ENCODE data around the gene KDM4E. TPM values are rescaled to one million over a fixed set of nuclear protein-coding genes. Genes with fewer than 3 reads are reported as not detected.
"Not testable (repeated sequence)": the region's sequence is repeated elsewhere in the genome, so short reads cannot be mapped to it uniquely, and the experiment has no call there.

The KDM4E gene
- not detected for total RNA-seq

DNA sequence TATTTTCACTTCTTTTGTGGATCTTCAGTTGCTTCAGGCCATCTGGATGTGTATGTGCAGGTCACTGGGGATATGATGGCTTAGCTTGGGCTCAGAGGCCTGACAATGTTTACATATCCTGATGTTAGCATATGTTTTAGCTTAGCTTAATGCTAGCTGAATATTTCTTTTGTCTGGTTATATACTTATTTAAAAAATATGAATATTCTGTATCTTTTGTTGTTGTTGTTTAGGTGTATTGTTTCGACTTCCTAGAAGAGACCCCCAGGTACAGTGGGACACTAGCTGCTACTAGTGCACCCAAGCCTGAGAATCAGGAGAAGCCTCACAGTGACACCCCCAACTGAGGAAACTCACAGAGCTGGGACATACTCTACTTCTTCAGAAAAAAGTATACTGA is at the start of gene KDM4E:
TSS of gene KDM4E (plus strand) at position 301 of the 400 bp plus-strand sequence. CDS start 300 bp downstream, outside the sequence.
- H3K27me3 Mint-ChIP-seq (ENCODE audit: low read depth): no peaks in the 10 kb centered on the region
- no peak within 1 kb of the TSS for H3K4me3 Mint-ChIP-seq
- DNase-seq (no peak), ATAC-seq (replicated peaks in 1 of 2) (no peak)
- no peaks in the 10 kb centered on the region for H3K9me3 Mint-ChIP-seq
- no peak within 1 kb of the TSS for H3K27ac Mint-ChIP-seq
- H3K36me3 Mint-ChIP-seq (ENCODE audit: insufficient read depth in 2 of 2): no peaks in the 10 kb centered on the region
- no peaks in the 10 kb centered on the region for H3K4me1 Mint-ChIP-seq (ENCODE audit: low read depth)

DNA sequence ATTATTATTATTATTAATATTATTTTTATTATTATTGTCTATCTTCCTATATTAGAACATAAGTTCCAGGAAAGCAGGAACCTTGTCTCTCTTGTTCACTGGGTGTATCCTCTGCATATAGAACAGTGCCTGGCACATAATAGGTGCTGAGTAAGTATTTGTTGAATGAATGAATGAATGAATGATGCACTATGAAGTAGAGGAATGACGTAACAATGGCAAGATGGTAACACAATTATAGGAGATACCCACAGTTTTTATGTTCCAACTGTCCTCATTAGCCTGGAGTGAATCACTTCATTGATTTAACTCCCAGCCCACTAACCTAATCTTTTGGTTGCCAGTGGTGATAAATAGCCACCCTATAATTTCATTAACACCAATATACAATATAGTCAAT is 49.5 kb upstream of the KDM4E start:
- H3K36me3 Mint-ChIP-seq (ENCODE audit: insufficient read depth in 2 of 2): peaks cover 5 to 10% of the 10 kb centered on the region in 2 donors
- H3K4me3 Mint-ChIP-seq: peak overlapping the region in 1 of 2 donors; percentile 3
- ATAC-seq (replicated peaks in 1 of 2): no peak
- DNase-seq: no peak
- no peaks in the 10 kb centered on the region for H3K9me3 Mint-ChIP-seq
- H3K27ac Mint-ChIP-seq: peak overlapping the region; percentile 1
- no peaks in the 10 kb centered on the region for H3K27me3 Mint-ChIP-seq (ENCODE audit: low read depth)
- H3K4me1 Mint-ChIP-seq (ENCODE audit: low read depth): peaks cover 16% of the 10 kb centered on the region

DNA sequence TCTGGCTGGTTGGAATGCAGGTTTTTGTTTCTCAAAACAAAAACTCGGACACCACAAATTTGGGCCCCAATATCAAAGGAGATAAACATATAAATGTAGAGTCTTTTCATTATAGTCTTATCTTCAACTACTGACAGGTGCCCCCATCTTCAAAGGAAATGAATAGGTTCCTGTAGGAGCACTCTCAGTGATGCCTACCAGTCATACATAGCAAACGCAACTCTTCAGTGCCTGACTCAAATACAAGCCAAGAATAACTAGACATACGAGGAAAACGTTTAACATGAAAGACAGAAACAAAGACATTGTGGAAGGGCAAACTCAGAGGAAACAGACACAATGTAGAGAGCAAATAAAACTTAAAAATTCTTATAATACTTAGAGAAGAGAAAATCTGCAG is 37.7 kb upstream of the KDM4E start:
- no peak overlapping the region for H3K4me3 Mint-ChIP-seq
- no peak overlapping the region for H3K27ac Mint-ChIP-seq
- H3K27me3 Mint-ChIP-seq (ENCODE audit: low read depth): peaks cover 24% of the 10 kb centered on the region
- H3K9me3 Mint-ChIP-seq: no peaks in the 10 kb centered on the region
- peaks cover 0 to 2% of the 10 kb centered on the region in 2 donors for H3K36me3 Mint-ChIP-seq (ENCODE audit: insufficient read depth in 2 of 2)
- peak in 1 of 2 donors; percentile 53 for ATAC-seq (replicated peaks in 1 of 2)
- no peak for DNase-seq
- no peaks in the 10 kb centered on the region for H3K4me1 Mint-ChIP-seq (ENCODE audit: low read depth)

DNA sequence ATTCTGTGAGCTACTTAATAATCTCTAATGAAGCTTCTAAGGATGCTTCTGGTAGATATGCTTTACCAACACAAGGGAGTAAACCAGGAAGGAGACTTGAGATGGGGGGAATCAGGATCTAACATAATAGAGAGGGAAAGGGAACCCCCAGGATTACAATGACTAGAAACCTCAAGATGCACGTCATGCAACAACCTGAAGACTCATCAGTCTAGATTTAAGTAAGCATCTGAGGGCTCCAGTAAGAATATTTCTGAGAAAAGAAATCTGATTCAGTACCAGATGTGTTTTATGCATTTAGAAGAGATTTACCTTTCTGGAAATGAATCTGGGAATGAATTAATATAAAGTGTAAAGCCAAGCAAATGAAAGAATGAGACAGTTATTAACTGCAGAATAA is 36.3 kb upstream of the KDM4E start:
- DNase-seq: no peak
- Mint-ChIP-seq H3K27me3 (ENCODE audit: low read depth) (peaks cover 24% of the 10 kb centered on the region), H3K36me3 (ENCODE audit: insufficient read depth in 2 of 2) (no peaks in the 10 kb centered on the region), H3K4me3 (peak overlapping the region in 1 of 2 donors; percentile 47), H3K27ac (peak overlapping the region; percentile 88), H3K9me3 (no peaks in the 10 kb centered on the region), H3K4me1 (ENCODE audit: low read depth) (no peaks in the 10 kb centered on the region)
- ATAC-seq (replicated peaks in 1 of 2): peak in 1 of 2 donors; percentile 89

DNA sequence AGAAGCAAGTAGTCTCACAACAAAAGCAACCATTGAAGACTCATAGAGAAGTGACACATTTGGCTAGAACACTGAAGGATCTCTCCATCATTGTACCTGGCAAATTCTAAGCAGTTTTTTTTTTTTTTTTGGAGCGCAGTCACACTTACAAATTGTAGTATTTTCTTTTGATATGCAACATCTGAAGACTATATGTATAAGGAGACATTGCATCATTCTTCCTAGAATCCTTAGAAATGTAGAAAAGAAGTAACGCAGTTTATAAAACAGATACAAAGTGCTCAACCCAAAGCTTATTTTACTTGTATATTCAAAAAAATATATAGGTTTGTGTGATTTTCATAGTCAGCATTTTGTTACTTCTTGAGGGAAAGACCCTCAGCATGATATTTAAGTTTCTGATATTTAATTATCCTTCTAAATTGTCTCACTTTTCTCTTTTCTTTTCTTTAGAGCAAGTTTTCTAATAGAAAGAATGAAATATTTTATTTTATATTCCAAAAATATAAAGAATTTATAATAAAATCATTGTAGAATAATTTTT is 31.6 kb upstream of the KDM4E start:
- Mint-ChIP-seq H3K9me3 (no peaks in the 10 kb centered on the region), H3K36me3 (ENCODE audit: insufficient read depth in 2 of 2) (no peaks in the 10 kb centered on the region)
- ATAC-seq (replicated peaks in 1 of 2): no peak

DNA sequence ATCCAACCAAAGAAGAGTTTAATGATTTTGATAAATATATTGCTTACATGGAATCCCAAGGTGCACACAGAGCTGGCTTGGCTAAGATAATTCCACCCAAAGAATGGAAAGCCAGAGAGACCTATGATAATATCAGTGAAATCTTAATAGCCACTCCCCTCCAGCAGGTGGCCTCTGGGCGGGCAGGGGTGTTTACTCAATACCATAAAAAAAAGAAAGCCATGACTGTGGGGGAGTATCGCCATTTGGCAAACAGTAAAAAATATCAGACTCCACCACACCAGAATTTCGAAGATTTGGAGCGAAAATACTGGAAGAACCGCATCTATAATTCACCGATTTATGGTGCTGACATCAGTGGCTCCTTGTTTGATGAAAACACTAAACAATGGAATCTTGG is 27.6 kb upstream of the KDM4E start:
- no peaks in the 10 kb centered on the region for H3K9me3 Mint-ChIP-seq
- ATAC-seq (replicated peaks in 1 of 2): no peak
- no peak overlapping the region for H3K27ac Mint-ChIP-seq
- no peaks in the 10 kb centered on the region for H3K36me3 Mint-ChIP-seq (ENCODE audit: insufficient read depth in 2 of 2)
- H3K27me3 Mint-ChIP-seq (ENCODE audit: low read depth): no peaks in the 10 kb centered on the region
- no peaks in the 10 kb centered on the region for H3K4me1 Mint-ChIP-seq (ENCODE audit: low read depth)
- H3K4me3 Mint-ChIP-seq: no peak overlapping the region
- no peak for DNase-seq

More for the DNA sequence above, 31.6 kb upstream of the KDM4E start:
- no peak for DNase-seq
- Mint-ChIP-seq H3K4me1 (ENCODE audit: low read depth) (no peaks in the 10 kb centered on the region), H3K4me3 (no peak overlapping the region), H3K27me3 (ENCODE audit: low read depth) (peaks cover 10% of the 10 kb centered on the region), H3K27ac (no peak overlapping the region)

DNA sequence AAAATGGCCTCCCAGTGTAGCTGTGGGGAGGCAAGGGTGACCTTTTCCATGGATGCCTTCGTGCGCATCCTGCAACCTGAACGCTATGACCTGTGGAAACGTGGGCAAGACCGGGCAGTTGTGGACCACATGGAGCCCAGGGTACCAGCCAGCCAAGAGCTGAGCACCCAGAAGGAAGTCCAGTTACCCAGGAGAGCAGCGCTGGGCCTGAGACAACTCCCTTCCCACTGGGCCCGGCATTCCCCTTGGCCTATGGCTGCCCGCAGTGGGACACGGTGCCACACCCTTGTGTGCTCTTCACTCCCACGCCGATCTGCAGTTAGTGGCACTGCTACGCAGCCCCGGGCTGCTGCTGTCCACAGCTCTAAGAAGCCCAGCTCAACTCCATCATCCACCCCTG is 26.8 kb upstream of the KDM4E start:
- Mint-ChIP-seq H3K9me3 (no peaks in the 10 kb centered on the region), H3K4me1 (ENCODE audit: low read depth) (no peaks in the 10 kb centered on the region), H3K36me3 (ENCODE audit: insufficient read depth in 2 of 2) (no peaks in the 10 kb centered on the region), H3K27me3 (ENCODE audit: low read depth) (no peaks in the 10 kb centered on the region), H3K4me3 (no peak overlapping the region), H3K27ac (no peak overlapping the region)
- ATAC-seq (replicated peaks in 1 of 2): no peak
- no peak for DNase-seq

DNA sequence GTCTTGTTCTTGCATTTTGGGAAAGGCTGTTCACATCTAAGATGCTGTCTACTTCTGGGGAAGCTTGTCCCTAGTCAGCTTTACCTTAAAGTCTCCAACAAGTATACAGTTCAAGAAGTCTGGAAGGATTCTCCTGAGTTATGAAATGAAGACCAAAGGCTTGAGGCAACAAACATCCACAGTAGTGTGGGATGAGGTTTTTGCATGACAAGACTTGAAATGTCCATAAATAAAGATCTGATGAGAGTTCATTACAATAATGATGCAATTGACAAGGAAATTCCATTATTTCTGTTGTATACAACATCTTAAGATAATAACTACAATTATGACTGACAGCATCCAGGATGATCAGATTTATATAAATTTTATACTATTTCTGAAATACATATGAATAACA is 21.3 kb upstream of the KDM4E start:
- Mint-ChIP-seq H3K36me3 (ENCODE audit: insufficient read depth in 2 of 2) (no peaks in the 10 kb centered on the region), H3K27me3 (ENCODE audit: low read depth) (peaks cover 5% of the 10 kb centered on the region), H3K4me1 (ENCODE audit: low read depth) (no peaks in the 10 kb centered on the region), H3K27ac (no peak overlapping the region), H3K4me3 (no peak overlapping the region), H3K9me3 (no peaks in the 10 kb centered on the region)
- ATAC-seq (replicated peaks in 1 of 2) (no peak), DNase-seq (no peak)

DNA sequence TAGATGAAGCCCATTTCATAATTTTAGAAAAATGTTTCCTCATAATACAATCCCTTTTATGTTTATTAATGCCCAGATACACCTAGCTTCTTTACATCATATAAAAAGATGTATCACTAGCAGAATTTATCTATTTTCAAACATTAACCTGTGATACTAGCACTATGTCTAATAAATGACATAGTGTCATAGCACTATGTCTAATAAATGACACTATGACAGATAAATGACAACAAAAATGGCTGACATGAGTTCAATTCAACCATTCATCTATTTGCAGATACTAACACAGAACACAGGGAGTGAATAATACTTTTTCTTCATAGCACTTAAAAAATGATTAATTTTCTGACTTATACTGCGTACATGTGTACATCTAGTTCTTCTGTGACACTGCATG is 19.4 kb upstream of the KDM4E start:
- Mint-ChIP-seq H3K27me3 (ENCODE audit: low read depth) (peaks cover 19% of the 10 kb centered on the region), H3K27ac (peak overlapping the region; percentile 64), H3K9me3 (no peaks in the 10 kb centered on the region), H3K4me1 (ENCODE audit: low read depth) (no peaks in the 10 kb centered on the region), H3K4me3 (no peak overlapping the region), H3K36me3 (ENCODE audit: insufficient read depth in 2 of 2) (no peaks in the 10 kb centered on the region)
- DNase-seq: no peak
- ATAC-seq (replicated peaks in 1 of 2): no peak

DNA sequence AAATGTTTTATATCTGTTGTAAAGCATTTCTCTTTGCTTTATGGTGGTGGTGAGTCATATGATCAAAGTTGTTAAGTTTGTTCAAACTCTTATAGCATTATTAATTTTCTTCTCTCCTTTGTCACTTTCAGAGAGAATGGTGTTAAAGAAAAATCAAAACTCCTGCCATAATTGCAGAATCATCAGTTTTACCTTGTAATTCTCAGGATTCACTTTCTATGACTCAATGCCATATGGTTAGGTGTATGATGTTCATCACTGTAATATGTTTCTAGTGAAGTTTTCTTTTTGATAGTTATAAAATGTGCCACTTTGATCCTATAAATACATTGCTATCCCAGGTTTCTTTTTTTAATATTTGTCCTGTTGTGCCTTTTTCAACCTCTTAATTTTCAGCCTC is 13.7 kb upstream of the KDM4E start:
- H3K36me3 Mint-ChIP-seq (ENCODE audit: insufficient read depth in 2 of 2): no peaks in the 10 kb centered on the region
- H3K27me3 Mint-ChIP-seq (ENCODE audit: low read depth): peaks cover 19% of the 10 kb centered on the region
- H3K4me1 Mint-ChIP-seq (ENCODE audit: low read depth): no peaks in the 10 kb centered on the region
- DNase-seq (no peak), ATAC-seq (replicated peaks in 1 of 2) (no peak)
- no peak overlapping the region for H3K27ac Mint-ChIP-seq
- no peak overlapping the region for H3K4me3 Mint-ChIP-seq
- no peaks in the 10 kb centered on the region for H3K9me3 Mint-ChIP-seq

DNA sequence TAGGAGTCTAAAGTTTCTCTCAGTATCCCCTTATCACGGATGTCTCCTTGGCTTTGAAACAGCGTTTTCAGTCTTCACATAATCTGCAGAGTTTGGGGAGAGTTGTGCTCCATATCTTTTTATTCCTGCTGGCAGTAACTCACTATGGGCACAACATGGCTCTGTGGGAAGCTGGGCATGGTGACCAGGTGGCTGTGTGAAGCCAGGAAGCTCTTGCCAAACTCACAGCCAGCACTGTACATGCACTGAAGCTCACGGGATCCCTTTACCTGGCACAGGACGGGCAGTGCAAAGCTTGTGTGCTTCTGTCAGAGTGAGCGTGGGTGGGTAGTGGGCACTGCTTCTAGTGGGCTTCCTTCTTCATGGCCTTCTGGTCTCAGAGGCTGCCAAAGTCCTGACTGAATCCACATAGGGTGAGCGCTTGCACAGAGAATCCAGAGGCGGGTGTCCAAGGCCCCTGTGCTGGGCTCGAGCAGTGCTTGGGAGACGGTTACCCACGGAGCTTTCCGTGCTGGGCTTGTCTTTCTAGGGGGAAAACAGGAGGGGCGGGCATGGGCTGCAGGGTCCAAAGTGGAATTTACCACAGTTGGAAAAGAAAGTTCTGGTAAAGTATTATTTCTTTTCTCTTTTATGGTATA is 10.8 kb upstream of the KDM4E start:
- peaks cover 14% of the 10 kb centered on the region for H3K27me3 Mint-ChIP-seq (ENCODE audit: low read depth)
- no peaks in the 10 kb centered on the region for H3K4me1 Mint-ChIP-seq (ENCODE audit: low read depth)
- DNase-seq: no peak
- H3K36me3 Mint-ChIP-seq (ENCODE audit: insufficient read depth in 2 of 2): no peaks in the 10 kb centered on the region
- no peak for ATAC-seq (replicated peaks in 1 of 2)
- H3K4me3 Mint-ChIP-seq: no peak overlapping the region
- no peaks in the 10 kb centered on the region for H3K9me3 Mint-ChIP-seq
- H3K27ac Mint-ChIP-seq: no peak overlapping the region

DNA sequence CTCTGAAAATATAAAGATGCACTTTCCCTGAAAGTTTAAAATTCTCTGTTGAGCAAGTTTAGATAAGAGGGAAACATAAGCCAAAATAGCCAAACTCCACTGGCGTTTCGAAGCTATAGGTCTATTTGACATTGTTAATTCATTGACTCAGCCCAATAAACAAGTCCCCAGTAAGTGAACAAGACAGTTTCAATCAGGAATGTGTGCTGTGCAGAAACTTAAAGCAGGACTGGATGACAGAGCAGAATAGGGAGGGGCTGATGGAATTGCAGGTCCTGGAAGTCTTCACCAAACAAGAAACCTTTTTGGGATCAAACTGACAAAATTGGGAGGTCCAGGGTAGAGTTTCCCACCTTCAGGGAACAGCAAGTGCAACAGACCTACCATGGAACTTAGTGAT is 8.9 kb upstream of the KDM4E start:
- no peak overlapping the region for H3K27ac Mint-ChIP-seq
- no peaks in the 10 kb centered on the region for H3K36me3 Mint-ChIP-seq (ENCODE audit: insufficient read depth in 2 of 2)
- peaks cover 5% of the 10 kb centered on the region for H3K27me3 Mint-ChIP-seq (ENCODE audit: low read depth)
- H3K4me3 Mint-ChIP-seq: no peak overlapping the region
- no peak for ATAC-seq (replicated peaks in 1 of 2)
- no peaks in the 10 kb centered on the region for H3K4me1 Mint-ChIP-seq (ENCODE audit: low read depth)
- no peak for DNase-seq
- H3K9me3 Mint-ChIP-seq: no peaks in the 10 kb centered on the region

DNA sequence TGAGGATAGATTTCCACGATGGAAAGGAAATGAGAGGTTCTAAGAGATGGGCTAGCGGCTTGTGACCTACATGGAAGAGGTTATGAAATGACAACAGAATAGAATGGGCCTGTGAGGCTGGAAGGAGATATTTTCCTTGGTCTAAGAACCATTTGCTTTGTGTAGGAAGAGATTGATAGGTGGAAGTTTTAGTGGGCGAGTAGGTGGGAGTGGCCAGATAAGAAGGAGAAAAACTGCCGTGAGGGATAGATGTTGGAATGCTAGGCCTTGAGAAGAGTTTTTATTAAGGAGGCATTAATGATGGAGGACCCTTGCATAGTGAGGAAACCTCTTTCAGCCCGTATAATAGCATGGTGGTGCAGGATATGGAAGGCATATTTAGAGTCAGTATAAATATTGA is 3.6 kb upstream of the KDM4E start:
- H3K4me1 Mint-ChIP-seq (ENCODE audit: low read depth); H3K4me3 Mint-ChIP-seq; ATAC-seq (replicated peaks in 1 of 2); H3K27me3 Mint-ChIP-seq (ENCODE audit: low read depth); DNase-seq; H3K9me3 Mint-ChIP-seq; H3K36me3 Mint-ChIP-seq (ENCODE audit: insufficient read depth in 2 of 2); H3K27ac Mint-ChIP-seq: not testable (repeated sequence)

DNA sequence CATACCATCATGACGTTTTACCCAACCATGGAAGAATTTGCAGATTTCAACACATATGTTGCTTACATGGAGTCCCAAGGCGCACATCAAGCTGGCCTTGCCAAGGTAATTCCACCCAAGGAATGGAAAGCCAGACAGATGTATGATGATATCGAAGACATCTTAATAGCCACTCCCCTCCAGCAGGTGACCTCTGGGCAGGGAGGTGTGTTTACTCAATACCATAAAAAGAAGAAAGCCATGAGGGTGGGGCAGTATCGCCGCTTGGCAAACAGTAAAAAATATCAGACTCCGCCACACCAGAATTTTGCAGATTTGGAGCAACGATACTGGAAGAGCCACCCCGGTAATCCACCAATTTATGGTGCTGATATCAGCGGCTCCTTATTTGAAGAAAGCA is 536 bp downstream of the KDM4E start:
- ATAC-seq (replicated peaks in 1 of 2); H3K27me3 Mint-ChIP-seq (ENCODE audit: low read depth); H3K27ac Mint-ChIP-seq; DNase-seq; H3K4me1 Mint-ChIP-seq (ENCODE audit: low read depth); H3K9me3 Mint-ChIP-seq; H3K36me3 Mint-ChIP-seq (ENCODE audit: insufficient read depth in 2 of 2); H3K4me3 Mint-ChIP-seq: not testable (repeated sequence)

Data from activated T-cell treated with anti-CD3 and anti-CD28 coated beads, Interleukin-2, amount 50 U/mL, for 72 hours (primary cell).